ENCODE measurements around the gene THSD7B.

The THSD7B gene

DNA sequence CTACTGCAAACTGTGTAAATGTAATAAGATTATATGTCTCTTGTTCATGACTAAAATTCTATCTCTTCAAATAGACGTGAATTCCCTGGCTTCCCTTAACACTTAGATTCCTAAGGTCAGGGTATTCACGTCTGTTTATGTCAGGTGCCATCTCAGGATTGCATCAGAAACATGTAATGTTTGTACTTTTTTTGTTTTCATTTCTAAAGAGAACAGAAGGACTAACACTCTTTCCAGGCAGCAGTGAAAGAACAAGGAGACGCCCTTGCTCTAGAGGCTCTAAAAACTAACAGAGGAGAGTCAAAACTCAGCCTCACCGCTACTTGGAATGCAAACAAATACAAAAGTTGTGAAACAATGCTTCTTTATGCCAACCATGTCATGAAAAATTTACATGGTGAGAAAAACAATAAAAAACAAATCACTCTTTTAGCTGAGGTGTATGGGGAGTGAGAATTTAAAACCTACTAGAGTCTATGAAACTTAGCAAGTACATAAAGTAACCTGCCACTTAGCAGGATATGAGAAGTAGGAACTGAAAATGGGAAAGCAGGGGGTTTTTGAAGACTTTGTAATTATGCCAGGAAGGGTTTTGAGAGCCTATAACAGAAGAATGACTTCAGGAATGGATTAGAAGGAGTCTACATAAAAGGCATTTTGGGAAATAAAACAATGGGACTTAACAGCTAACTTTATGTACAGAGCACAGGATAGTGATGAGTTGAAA, 522.7 kb downstream of the THSD7B start:
- no peaks in the 10 kb centered on the region for H3K9me3 ChIP-seq (replicated peaks in 1 of 2; ENCODE audit: control insufficient read depth in 2 of 2, insufficient read depth in 1 of 2, low read depth in 1 of 2, low read length in 2 of 2)
- H2BK120ac ChIP-seq (ENCODE audit: low read depth, low read length) = no peak overlapping the region
- H3K36me3 ChIP-seq (replicated peaks in 1 of 2; ENCODE audit: control insufficient read depth in 2 of 2, insufficient read depth in 2 of 2, low read length in 2 of 2) = no peaks in the 10 kb centered on the region
- peaks cover 0 to 1% of the 10 kb centered on the region in 2 donors for H3K4me1 ChIP-seq (ENCODE audit: control insufficient read depth in 2 of 2, insufficient read depth in 1 of 2, low read depth in 1 of 2, low read length in 2 of 2)
- no peak overlapping the region for H3K4ac ChIP-seq (ENCODE audit: low read length)
- WGBS, 2 donors (ENCODE audit: extremely low coverage in 2 of 2, insufficient read length in 2 of 2, insufficient replicate concordance in 1 of 2) = no CpG with 5 or more reads among the region's 4 CpGs
- no peaks in the 10 kb centered on the region for H3K27me3 ChIP-seq (ENCODE audit: control insufficient read depth in 3 of 3, insufficient read depth in 3 of 3, low read depth in 1 of 3, low read length in 3 of 3)
- no peak overlapping the region for H3K4me2 ChIP-seq (ENCODE audit: insufficient read depth, low read length, poor library complexity, severe bottlenecking)
- no peak overlapping the region for H2AFZ ChIP-seq (ENCODE audit: low read length)
- DNase-seq (ENCODE audit: low spot score) = no peak
- no peak overlapping the region for H3K27ac ChIP-seq (replicated peaks; ENCODE audit: low read length)
- H3K9ac ChIP-seq (ENCODE audit: low read depth, low read length, poor library complexity) = no peak overlapping the region
- H4K91ac ChIP-seq (ENCODE audit: low read depth, low read length, poor library complexity) = no peak overlapping the region
- H3K23ac ChIP-seq (ENCODE audit: low read depth, low read length, poor library complexity) = no peak overlapping the region
- no peak overlapping the region for H2BK15ac ChIP-seq (ENCODE audit: low read length)
- no peak overlapping the region for H2BK5ac ChIP-seq (ENCODE audit: low read length)
- H2BK12ac ChIP-seq (ENCODE audit: low read length) = no peak overlapping the region
- no peak overlapping the region for H3K4me3 ChIP-seq (ENCODE audit: low read length in 2 of 2)
- no peak overlapping the region for H2AK5ac ChIP-seq (ENCODE audit: low read depth, low read length)
- no peak overlapping the region for H3K14ac ChIP-seq (ENCODE audit: low read length)
- no peak overlapping the region for H3K18ac ChIP-seq (ENCODE audit: low read length)
- no peak overlapping the region for H4K8ac ChIP-seq (ENCODE audit: low read depth, low read length)
- no peaks in the 10 kb centered on the region for H3K79me1 ChIP-seq (ENCODE audit: low read depth, low read length)

DNA sequence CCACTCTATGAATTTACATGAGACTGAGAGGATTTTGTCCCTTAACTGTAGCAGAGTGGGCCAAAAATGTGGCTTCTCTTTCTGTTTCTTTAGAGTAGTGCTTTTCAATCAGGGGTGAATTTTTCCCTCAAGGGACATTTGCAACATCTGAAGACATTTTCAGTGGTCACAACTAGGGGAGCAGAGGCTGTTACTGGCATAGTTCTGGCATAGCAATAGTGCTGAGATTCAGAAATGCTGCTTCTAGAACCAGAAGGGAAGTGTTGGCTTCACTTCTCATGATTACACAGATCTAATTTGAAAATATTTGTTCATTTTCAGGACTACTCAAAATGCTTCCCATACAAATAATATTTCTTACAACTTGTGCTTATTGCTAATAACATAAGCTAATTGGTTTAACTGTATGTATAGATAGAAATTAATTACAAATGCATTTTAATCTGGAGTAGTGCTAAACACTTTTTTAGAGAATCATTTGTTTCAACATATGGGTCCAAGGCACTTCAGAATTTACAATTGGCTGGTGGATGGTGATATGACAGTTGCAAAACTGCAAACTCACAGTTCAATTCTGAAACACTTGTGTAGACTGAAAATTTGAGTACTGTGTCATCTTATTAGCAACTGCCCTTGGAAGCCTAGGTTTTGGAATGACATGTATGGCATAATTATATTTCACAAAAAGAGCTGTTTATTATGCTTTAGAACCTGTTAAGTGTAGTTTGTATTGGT, 526.7 kb downstream of the THSD7B start:
- Histone ChIP-seq H3K9ac (ENCODE audit: low read depth, low read length, poor library complexity) (no peak overlapping the region), H3K79me1 (ENCODE audit: low read depth, low read length) (no peaks in the 10 kb centered on the region), H3K27ac (replicated peaks; ENCODE audit: low read length) (no peak overlapping the region), H3K36me3 (replicated peaks in 1 of 2; ENCODE audit: control insufficient read depth in 2 of 2, insufficient read depth in 2 of 2, low read length in 2 of 2) (no peaks in the 10 kb centered on the region), H3K9me3 (replicated peaks in 1 of 2; ENCODE audit: control insufficient read depth in 2 of 2, insufficient read depth in 1 of 2, low read depth in 1 of 2, low read length in 2 of 2) (no peaks in the 10 kb centered on the region), H2BK5ac (ENCODE audit: low read length) (no peak overlapping the region), H3K4me3 (ENCODE audit: low read length in 2 of 2) (no peak overlapping the region), H2BK15ac (ENCODE audit: low read length) (no peak overlapping the region), H2BK120ac (ENCODE audit: low read depth, low read length) (no peak overlapping the region), H2AFZ (ENCODE audit: low read length) (no peak overlapping the region), H3K27me3 (ENCODE audit: control insufficient read depth in 3 of 3, insufficient read depth in 3 of 3, low read depth in 1 of 3, low read length in 3 of 3) (no peaks in the 10 kb centered on the region), H3K14ac (ENCODE audit: low read length) (no peak overlapping the region), H3K4me2 (ENCODE audit: insufficient read depth, low read length, poor library complexity, severe bottlenecking) (no peak overlapping the region), H3K4me1 (ENCODE audit: control insufficient read depth in 2 of 2, insufficient read depth in 1 of 2, low read depth in 1 of 2, low read length in 2 of 2) (peaks cover 0 to 1% of the 10 kb centered on the region in 2 donors), H2BK12ac (ENCODE audit: low read length) (no peak overlapping the region), H4K91ac (ENCODE audit: low read depth, low read length, poor library complexity) (no peak overlapping the region), H3K4ac (ENCODE audit: low read length) (no peak overlapping the region), H3K18ac (ENCODE audit: low read length) (no peak overlapping the region), H3K23ac (ENCODE audit: low read depth, low read length, poor library complexity) (no peak overlapping the region), H2AK5ac (ENCODE audit: low read depth, low read length) (no peak overlapping the region), H4K8ac (ENCODE audit: low read depth, low read length) (no peak overlapping the region)
- DNase-seq (ENCODE audit: low spot score) = no peak

- no peak for DNase-seq (ENCODE audit: low spot score)
Observed at GRCh38 chr2:137298377-137298776, 533.0 kb downstream of the THSD7B start.

GRCh38 chr2:137300987-137301386, 535.6 kb downstream of the THSD7B start:
- Histone ChIP-seq H3K27me3 (ENCODE audit: control insufficient read depth in 3 of 3, insufficient read depth in 3 of 3, low read depth in 1 of 3, low read length in 3 of 3) (no peaks in the 10 kb centered on the region), H3K18ac (ENCODE audit: low read length) (no peak overlapping the region), H3K4ac (ENCODE audit: low read length) (no peak overlapping the region), H3K36me3 (replicated peaks in 1 of 2; ENCODE audit: control insufficient read depth in 2 of 2, insufficient read depth in 2 of 2, low read length in 2 of 2) (no peaks in the 10 kb centered on the region), H2AK5ac (ENCODE audit: low read depth, low read length) (no peak overlapping the region), H4K91ac (ENCODE audit: low read depth, low read length, poor library complexity) (no peak overlapping the region), H2BK120ac (ENCODE audit: low read depth, low read length) (no peak overlapping the region), H3K27ac (replicated peaks; ENCODE audit: low read length) (no peak overlapping the region), H2BK12ac (ENCODE audit: low read length) (no peak overlapping the region), H2BK5ac (ENCODE audit: low read length) (no peak overlapping the region), H3K79me1 (ENCODE audit: low read depth, low read length) (no peaks in the 10 kb centered on the region), H2AFZ (ENCODE audit: low read length) (no peak overlapping the region), H4K8ac (ENCODE audit: low read depth, low read length) (no peak overlapping the region), H3K9ac (ENCODE audit: low read depth, low read length, poor library complexity) (no peak overlapping the region), H3K14ac (ENCODE audit: low read length) (no peak overlapping the region), H3K4me1 (ENCODE audit: control insufficient read depth in 2 of 2, insufficient read depth in 1 of 2, low read depth in 1 of 2, low read length in 2 of 2) (no peaks in the 10 kb centered on the region), H3K9me3 (replicated peaks in 1 of 2; ENCODE audit: control insufficient read depth in 2 of 2, insufficient read depth in 1 of 2, low read depth in 1 of 2, low read length in 2 of 2) (no peaks in the 10 kb centered on the region), H2BK15ac (ENCODE audit: low read length) (no peak overlapping the region), H3K4me2 (ENCODE audit: insufficient read depth, low read length, poor library complexity, severe bottlenecking) (no peak overlapping the region), H3K23ac (ENCODE audit: low read depth, low read length, poor library complexity) (no peak overlapping the region), H3K4me3 (ENCODE audit: low read length in 2 of 2) (no peak overlapping the region)
- DNase-seq (ENCODE audit: low spot score) = no peak
- WGBS, 2 donors (ENCODE audit: extremely low coverage in 2 of 2, insufficient read length in 2 of 2, insufficient replicate concordance in 1 of 2) = no CpG with 5 or more reads among the region's 2 CpGs

More at GRCh38 chr2:137298377-137298776, 533.0 kb downstream of the THSD7B start:
- H3K4me3 ChIP-seq (ENCODE audit: low read length in 2 of 2) = no peak overlapping the region
- no peak overlapping the region for H2AFZ ChIP-seq (ENCODE audit: low read length)
- no CpG with 5 or more reads among the region's 3 CpGs for WGBS, 2 donors (ENCODE audit: extremely low coverage in 2 of 2, insufficient read length in 2 of 2, insufficient replicate concordance in 1 of 2)
- no peak overlapping the region for H3K4me2 ChIP-seq (ENCODE audit: insufficient read depth, low read length, poor library complexity, severe bottlenecking)
- no peaks in the 10 kb centered on the region for H3K79me1 ChIP-seq (ENCODE audit: low read depth, low read length)
- H3K27ac ChIP-seq (replicated peaks; ENCODE audit: low read length) = no peak overlapping the region
- H2BK15ac ChIP-seq (ENCODE audit: low read length) = no peak overlapping the region
- H3K14ac ChIP-seq (ENCODE audit: low read length) = no peak overlapping the region
- no peak overlapping the region for H3K9ac ChIP-seq (ENCODE audit: low read depth, low read length, poor library complexity)
- no peak overlapping the region for H3K18ac ChIP-seq (ENCODE audit: low read length)
- H3K9me3 ChIP-seq (replicated peaks in 1 of 2; ENCODE audit: control insufficient read depth in 2 of 2, insufficient read depth in 1 of 2, low read depth in 1 of 2, low read length in 2 of 2) = no peaks in the 10 kb centered on the region
- H2BK12ac ChIP-seq (ENCODE audit: low read length) = no peak overlapping the region
- H2BK5ac ChIP-seq (ENCODE audit: low read length) = no peak overlapping the region
- H3K23ac ChIP-seq (ENCODE audit: low read depth, low read length, poor library complexity) = no peak overlapping the region
- no peaks in the 10 kb centered on the region for H3K27me3 ChIP-seq (ENCODE audit: control insufficient read depth in 3 of 3, insufficient read depth in 3 of 3, low read depth in 1 of 3, low read length in 3 of 3)
- H2BK120ac ChIP-seq (ENCODE audit: low read depth, low read length) = no peak overlapping the region
- H3K4me1 ChIP-seq (ENCODE audit: control insufficient read depth in 2 of 2, insufficient read depth in 1 of 2, low read depth in 1 of 2, low read length in 2 of 2) = no peaks in the 10 kb centered on the region
- no peak overlapping the region for H2AK5ac ChIP-seq (ENCODE audit: low read depth, low read length)
- no peaks in the 10 kb centered on the region for H3K36me3 ChIP-seq (replicated peaks in 1 of 2; ENCODE audit: control insufficient read depth in 2 of 2, insufficient read depth in 2 of 2, low read length in 2 of 2)
- no peak overlapping the region for H4K8ac ChIP-seq (ENCODE audit: low read depth, low read length)
- H4K91ac ChIP-seq (ENCODE audit: low read depth, low read length, poor library complexity) = no peak overlapping the region
- no peak overlapping the region for H3K4ac ChIP-seq (ENCODE audit: low read length)
